Thymus (tissue), 11 donors: Measurements from ENCODE around the gene GSDMA. TPM values are rescaled to one million over a fixed set of nuclear protein-coding genes. Genes with fewer than 3 reads are reported as not detected.
A peak's percentile ranks its signal among the peaks of the same experiment; 100 is the strongest.

Experiments used
- DNase-seq, 9 donors: peaks; one replicate each; pipeline ENCODE4 v3.0.0-alpha.2; 2013; ENCODE audit warnings: low spot score in 9 of 9, low read depth in 6 of 9, missing footprints in 1 of 9
- H3K27ac ChIP-seq, 2 donors: one replicate each; pipeline ENCODE4 v1.5.1; 2013; ENCODE audit warnings: control low read depth in 1 of 2, low read depth in 1 of 2, low read length in 1 of 2, mild to moderate bottlenecking in 1 of 2, moderate library complexity in 1 of 2
- H3K27me3 ChIP-seq, 2 donors: one replicate each; pipeline ENCODE4 v1.5.1; 2013; ENCODE audit warnings: low read length in 1 of 2; ENCODE audit not compliant: control insufficient read depth in 2 of 2, insufficient read depth in 1 of 2
- H3K36me3 ChIP-seq, 2 donors: one replicate each; pipeline ENCODE4 v1.5.1; 2013; ENCODE audit warnings: low read length in 1 of 2, mild to moderate bottlenecking in 1 of 2, moderate library complexity in 1 of 2; ENCODE audit not compliant: control insufficient read depth in 2 of 2, insufficient read depth in 2 of 2
- H3K4me1 ChIP-seq, 2 donors: one replicate each; pipeline ENCODE4 v1.5.1; 2013; ENCODE audit warnings: low read length in 2 of 2; ENCODE audit not compliant: control insufficient read depth in 2 of 2, insufficient read depth in 2 of 2
- H3K4me3 ChIP-seq, 2 donors: one replicate each; pipeline ENCODE4 v1.5.1; 2013; ENCODE audit warnings: low read length in 2 of 2, control low read depth in 1 of 2, mild to moderate bottlenecking in 1 of 2
- H3K9me3 ChIP-seq, 2 donors: one replicate each; pipeline ENCODE4 v1.5.1; 2013; ENCODE audit warnings: low read length in 1 of 2, mild to moderate bottlenecking in 1 of 2; ENCODE audit not compliant: control insufficient read depth in 2 of 2, insufficient read depth in 1 of 2
- WGBS: extraction: QIAGEN DNeasy Blood & Tissue Kit; methylation state at CpG from one replicate; pipeline ENCODE4 v1.1.7; 2013; 5-methylcytosine and 5-hydroxymethylcytosine counted together
- polyA plus RNA-seq: library from polyadenylated mRNA; stranded (reverse); fragments of 200-250 nt; gene quantifications from one replicate; pipeline ENCODE4 v1.2.3, GENCODE V29; 2013
- total RNA-seq: library from RNA; stranded (reverse); fragments of 120-200 nt; gene quantifications from one replicate; pipeline ENCODE4 v1.2.4, GENCODE V29; 2013
- donor health status: healthy.

Gene GSDMA
- total and polyA plus RNA-seq, 2 donors, result 0.57 to 1.7 TPM

- WGBS, result 92% methylated on average over 5 of the region's 5 CpGs
- H3K27ac ChIP-seq, result peak overlapping the region in 1 of 2 donors; percentile 68
- H3K36me3 ChIP-seq, result peaks cover 2% of the 10 kb centered on the region in 2 donors
- H3K4me3 ChIP-seq, result no peak overlapping the region
- H3K4me1 ChIP-seq, result peaks cover 14 to 17% of the 10 kb centered on the region in 2 donors
- no peak for DNase-seq
- H3K27me3 ChIP-seq, result no peaks in the 10 kb centered on the region
- no peaks in the 10 kb centered on the region for H3K9me3 ChIP-seq
These were observed 16.3 kb downstream of the GSDMA start for GRCh38 chr17:39979016-39979670.

- WGBS, result under 1% methylated on average over 10 of the region's 10 CpGs
- DNase-seq, result peak in 3 of 9 donors; percentile 31 to 75 (median 38)
- Histone ChIP-seq H3K4me3 (peak overlapping the region; percentile 55 to 56), H3K27me3 (no peaks in the 10 kb centered on the region), H3K4me1 (peaks cover 14 to 17% of the 10 kb centered on the region in 2 donors), H3K27ac (peak overlapping the region; percentile 68 to 80), H3K36me3 (peaks cover 9% of the 10 kb centered on the region in 2 donors), H3K9me3 (no peaks in the 10 kb centered on the region)
These were observed 17.1 kb downstream of the GSDMA start for GRCh38 chr17:39979893-39980350.

GRCh38 chr17:39980351-39981206, 17.8 kb downstream of the GSDMA start, which contains the start of gene PSMD3:
TSS of gene PSMD3 (plus strand) at chr17:39980807. CDS start at chr17:39980971, 164 bp downstream.
- H3K27me3 ChIP-seq, result no peaks in the 10 kb centered on the region
- peaks cover 16% of the 10 kb centered on the region in 2 donors for H3K36me3 ChIP-seq
- peak within 1 kb of the TSS; percentile 93 to 97 for H3K4me3 ChIP-seq
- H3K27ac ChIP-seq, result peak within 1 kb of the TSS; percentile 85 to 94
- no peaks in the 10 kb centered on the region for H3K9me3 ChIP-seq
- under 1% methylated on average over 84 of the region's 84 CpGs for WGBS
- DNase-seq, result peak; percentile 99 to 100 (median 100)
- peaks cover 14 to 17% of the 10 kb centered on the region in 2 donors for H3K4me1 ChIP-seq

GRCh38 chr17:39981207-39981741, 18.5 kb downstream of the GSDMA start:
- 1% methylated on average over 15 of the region's 15 CpGs for WGBS
- peak in 4 of 9 donors; percentile 11 to 24 (median 16) for DNase-seq
- Histone ChIP-seq H3K36me3 (peaks cover 23% of the 10 kb centered on the region in 2 donors), H3K4me3 (peak overlapping the region; percentile 93 to 97), H3K4me1 (peaks cover 14 to 17% of the 10 kb centered on the region in 2 donors), H3K27ac (peak overlapping the region; percentile 85 to 94), H3K9me3 (no peaks in the 10 kb centered on the region), H3K27me3 (no peaks in the 10 kb centered on the region)

- Histone ChIP-seq H3K4me1 (peaks cover 14 to 17% of the 10 kb centered on the region in 2 donors), H3K4me3 (peak overlapping the region; percentile 93 to 97), H3K36me3 (peaks cover 29% of the 10 kb centered on the region in 2 donors), H3K27me3 (no peaks in the 10 kb centered on the region), H3K9me3 (no peaks in the 10 kb centered on the region), H3K27ac (peak overlapping the region in 1 of 2 donors; percentile 85)
- 25% methylated on average over 7 of the region's 7 CpGs for WGBS
- DNase-seq, result peak in 1 of 9 donors; percentile 0
These were observed 19.1 kb downstream of the GSDMA start for GRCh38 chr17:39981766-39982375.

GRCh38 chr17:39988206-39988810, 25.5 kb downstream of the GSDMA start:
- no peaks in the 10 kb centered on the region for H3K9me3 ChIP-seq
- 96% methylated on average over 11 of the region's 11 CpGs for WGBS
- H3K27me3 ChIP-seq, result no peaks in the 10 kb centered on the region
- no peak overlapping the region for H3K4me3 ChIP-seq
- peaks cover 92 to 93% of the 10 kb centered on the region in 2 donors for H3K36me3 ChIP-seq
- no peaks in the 10 kb centered on the region for H3K4me1 ChIP-seq
- DNase-seq, result no peak
- H3K27ac ChIP-seq, result no peak overlapping the region

- Histone ChIP-seq H3K4me3 (no peak overlapping the region), H3K36me3 (peaks cover 84 to 88% of the 10 kb centered on the region in 2 donors), H3K27ac (no peak overlapping the region), H3K9me3 (no peaks in the 10 kb centered on the region), H3K27me3 (no peaks in the 10 kb centered on the region), H3K4me1 (no peaks in the 10 kb centered on the region)
- no peak for DNase-seq
- WGBS, result 97% methylated on average over 11 of the region's 11 CpGs
These were observed 31.6 kb downstream of the GSDMA start for GRCh38 chr17:39994448-39994847.

- DNase-seq, result no peak
- Histone ChIP-seq H3K9me3 (no peaks in the 10 kb centered on the region), H3K27ac (no peak overlapping the region), H3K4me3 (no peak overlapping the region), H3K36me3 (peaks cover 74 to 78% of the 10 kb centered on the region in 2 donors), H3K4me1 (no peaks in the 10 kb centered on the region), H3K27me3 (no peaks in the 10 kb centered on the region)
- WGBS, result 98% methylated on average over 6 of the region's 6 CpGs
These were observed 32.6 kb downstream of the GSDMA start for GRCh38 chr17:39995438-39995837.
